ENCODE results near the gene SGK1. TPM values are rescaled to one million over a fixed set of nuclear protein-coding genes. Genes with fewer than 3 reads are reported as not detected.

The SGK1 gene
- total RNA-seq, 1 experiment from 2014 or later, result 7.8 TPM

DNA sequence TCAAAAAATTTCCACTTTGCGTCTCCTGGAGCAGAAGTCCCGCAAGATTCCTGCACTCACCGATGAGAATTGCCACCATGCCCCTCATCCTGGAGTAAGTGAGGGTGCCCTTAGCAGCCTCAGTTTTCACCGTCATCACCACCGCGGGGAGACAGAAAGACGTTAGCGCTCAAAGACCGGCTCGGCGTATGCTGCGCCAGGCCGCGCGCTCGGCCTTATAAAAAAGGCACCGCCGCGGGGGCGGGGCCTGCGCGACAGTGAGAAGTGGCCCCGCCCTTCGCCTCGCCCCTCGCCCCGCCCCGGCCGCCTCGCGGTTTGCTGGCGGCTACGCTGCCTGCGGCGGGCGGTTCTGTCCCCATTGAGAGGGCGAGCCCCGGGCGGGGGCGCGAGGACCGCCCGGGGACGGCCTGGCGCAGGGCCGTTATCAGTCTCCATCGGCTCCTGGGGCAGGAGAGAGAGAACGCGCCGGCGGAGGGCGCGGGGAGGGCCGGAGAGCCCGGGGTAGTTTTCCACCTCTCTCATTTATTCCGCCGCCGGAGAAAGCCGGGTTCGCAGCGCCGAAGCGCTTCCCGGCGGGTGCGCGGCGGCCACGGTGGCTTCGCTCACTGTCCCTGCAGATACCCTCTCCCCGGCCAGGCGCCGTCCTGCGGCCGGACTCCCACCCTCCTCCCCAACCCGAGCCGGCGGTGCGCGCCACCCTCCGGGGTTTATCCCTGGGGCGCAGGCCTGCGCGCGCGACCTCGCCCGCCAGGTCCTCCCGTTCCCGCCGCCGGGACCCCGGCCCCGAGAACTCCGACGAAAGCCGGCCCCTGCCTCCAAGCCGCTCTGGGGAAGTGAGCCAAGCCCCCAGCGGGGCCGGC lies 143.0 kb downstream of the SGK1 start:
- Histone ChIP-seq H3K27ac (ENCODE audit: insufficient read length, low read depth, low read length) (no peak overlapping the region), H3K79me2 (ENCODE audit: insufficient read depth, low read length) (no peaks in the 10 kb centered on the region), H3K23me2 (ENCODE audit: insufficient read length, low read depth, low read length, poor library complexity, severe bottlenecking) (peaks cover 18% of the 10 kb centered on the region), H2AFZ (ENCODE audit: low read length) (no peak overlapping the region), H3K56ac (ENCODE audit: insufficient read length, low read depth, low read length) (no peak overlapping the region), H2BK5ac (ENCODE audit: insufficient read length, low read length) (no peak overlapping the region), H3K23ac (ENCODE audit: insufficient read length, low read depth, low read length) (no peak overlapping the region), H4K20me1 (ENCODE audit: control insufficient read depth, insufficient read depth, insufficient read length) (no peaks in the 10 kb centered on the region), H3K4ac (ENCODE audit: low read depth, low read length) (0 out of 2 replicates have a peak overlapping the region, but pooled peaks have one; percentile 13), H2BK20ac (ENCODE audit: low read depth, low read length, poor library complexity, severe bottlenecking) (no peak overlapping the region), H3K79me1 (ENCODE audit: insufficient read depth, low read depth, low read length, poor library complexity, severe bottlenecking) (no peaks in the 10 kb centered on the region), H4K5ac (ENCODE audit: insufficient read length, low read depth, low read length) (no peak overlapping the region), H4K8ac (replicated peaks; ENCODE audit: insufficient read length, low read depth, low read length) (no peak overlapping the region), H3K4me2 (ENCODE audit: insufficient read depth, insufficient read length, low read length) (peak overlapping the region; percentile 94), H3T11ph (ENCODE audit: low read length) (no peak overlapping the region), H3K18ac (ENCODE audit: insufficient read length, low read depth, low read length) (peak overlapping the region; percentile 72), H3K9me3 (ENCODE audit: control insufficient read depth, low read depth, low read length) (no peaks in the 10 kb centered on the region), H3K9ac (ENCODE audit: extremely low read depth, insufficient read length, low read length) (peak overlapping the region; percentile 80), H2AK5ac (ENCODE audit: insufficient read length, low read length) (no peak overlapping the region), H4K91ac (ENCODE audit: insufficient read length, low read depth, low read length) (peak overlapping the region; percentile 68), H3K4me1 (ENCODE audit: insufficient read depth, low read length) (no peaks in the 10 kb centered on the region; the same call in 1 of the 2 replicates), H2BK120ac (ENCODE audit: low read depth, low read length, poor library complexity, severe bottlenecking) (no peak overlapping the region), H3K27me3 (ENCODE audit: insufficient read depth, low read length) (no peaks in the 10 kb centered on the region; the same call in 1 of the 2 replicates), H2BK12ac (ENCODE audit: insufficient read length, low read depth, low read length) (no peak overlapping the region), H2BK15ac (ENCODE audit: low read depth, low read length) (no peak overlapping the region), H3K14ac (ENCODE audit: insufficient read depth, low read length) (peak overlapping the region; percentile 94; the same call in 1 of the 2 replicates)
- H3K4me1 Mint-ChIP-seq, result peaks cover 23 to 36% of the 10 kb centered on the region in 2 experiments
- H3K4me3 Mint-ChIP-seq, result peak overlapping the region; percentile 85 to 98
- no CpG with 5 or more reads among the region's 100 CpGs for WGBS (ENCODE audit: extremely low coverage, insufficient read length, low lambda C conversion rate)
- TF ChIP-seq, protein P1, sequence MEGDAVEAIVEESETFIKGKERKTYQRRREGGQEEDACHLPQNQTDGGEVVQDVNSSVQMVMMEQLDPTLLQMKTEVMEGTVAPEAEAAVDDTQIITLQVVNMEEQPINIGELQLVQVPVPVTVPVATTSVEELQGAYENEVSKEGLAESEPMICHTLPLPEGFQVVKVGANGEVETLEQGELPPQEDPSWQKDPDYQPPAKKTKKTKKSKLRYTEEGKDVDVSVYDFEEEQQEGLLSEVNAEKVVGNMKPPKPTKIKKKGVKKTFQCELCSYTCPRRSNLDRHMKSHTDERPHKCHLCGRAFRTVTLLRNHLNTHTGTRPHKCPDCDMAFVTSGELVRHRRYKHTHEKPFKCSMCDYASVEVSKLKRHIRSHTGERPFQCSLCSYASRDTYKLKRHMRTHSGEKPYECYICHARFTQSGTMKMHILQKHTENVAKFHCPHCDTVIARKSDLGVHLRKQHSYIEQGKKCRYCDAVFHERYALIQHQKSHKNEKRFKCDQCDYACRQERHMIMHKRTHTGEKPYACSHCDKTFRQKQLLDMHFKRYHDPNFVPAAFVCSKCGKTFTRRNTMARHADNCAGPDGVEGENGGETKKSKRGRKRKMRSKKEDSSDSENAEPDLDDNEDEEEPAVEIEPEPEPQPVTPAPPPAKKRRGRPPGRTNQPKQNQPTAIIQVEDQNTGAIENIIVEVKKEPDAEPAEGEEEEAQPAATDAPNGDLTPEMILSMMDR (conservative IDR thresholded peaks at IDR 0.05), result no peak
- H3K9me3 Mint-ChIP-seq, result no peaks in the 10 kb centered on the region; a peak in 2 of 5 replicates
- DNase-seq, result peak; percentile 89
- H3K27ac Mint-ChIP-seq, result peak overlapping the region in 2 of 3 experiments; percentile 91 to 98; a peak in 6 of 7 replicates
- peaks cover 29 to 36% (median 33%) of the 10 kb centered on the region in 3 experiments for H3K36me3 Mint-ChIP-seq (ENCODE audit: insufficient read depth in 1 of 3, low read depth in 3 of 3)
- peaks cover 23% of the 10 kb centered on the region for H3K27me3 Mint-ChIP-seq (ENCODE audit: low read depth)
